ENCODE data around the gene CDK5RAP2.

GRCh38 chr9:120574473-120574872 is 5.5 kb downstream of the CDK5RAP2 start:
- TF ChIP-seq POLR2AphosphoS5 (IDR thresholded peaks at IDR 0.05) (no peak), CTCF (IDR thresholded peaks at IDR 0.05) (no peak), POLR2A (IDR thresholded peaks at IDR 0.05) (no peak)
